Epithelial cell of proximal tubule (primary cell): ENCODE measurements around the gene MCC. TPM values are rescaled to one million over a fixed set of nuclear protein-coding genes. Genes with fewer than 3 reads are reported as not detected.

Experiments used
- DNase-seq: peaks from one replicate; pipeline ENCODE4 v3.0.0-alpha.2; 2011; ENCODE audit warnings: low read depth
- H3K4me3 ChIP-seq: 2 replicates; pipeline ENCODE4 v1.5.1; 2011; ENCODE audit warnings: low read depth, mild to moderate bottlenecking, low read length
- CTCF ChIP-seq: conservative IDR thresholded peaks from 2 replicates; pipeline ENCODE4 v1.5.1; 2012; ENCODE audit warnings: low read depth, mild to moderate bottlenecking, low read length
- total RNA-seq: library from RNA; depleted of rRNA; stranded (reverse); fragments of >200 nt; gene quantifications from 2 replicates; pipeline ENCODE4 v1.2.3, GENCODE V29; 2015

MCC gene
- total RNA-seq, 1 donor from 2014 or later, result 6.3 TPM

GRCh38 chr5:113259034-113259433, 229.2 kb downstream of the MCC start:
- no peak overlapping the region for H3K4me3 ChIP-seq
- no peak for TF ChIP-seq CTCF
- no peak for DNase-seq

- no peak for TF ChIP-seq CTCF
- no peak for DNase-seq
- no peak overlapping the region for H3K4me3 ChIP-seq
Measured at GRCh38 chr5:113257545-113257944, 230.7 kb downstream of the MCC start.

- DNase-seq, result no peak
- TF ChIP-seq CTCF, result no peak
- no peak overlapping the region for H3K4me3 ChIP-seq
Measured at GRCh38 chr5:113256671-113257452, 231.4 kb downstream of the MCC start.

GRCh38 chr5:113255579-113256386, 232.5 kb downstream of the MCC start:
- DNase-seq, result no peak
- no peak for TF ChIP-seq CTCF
- H3K4me3 ChIP-seq, result no peak overlapping the region

- DNase-seq, result no peak
- no peak for TF ChIP-seq CTCF
- H3K4me3 ChIP-seq, result no peak overlapping the region
Measured at GRCh38 chr5:113255105-113255504, 233.1 kb downstream of the MCC start.

GRCh38 chr5:113253037-113253436, 235.2 kb downstream of the MCC start:
- H3K4me3 ChIP-seq, result no peak overlapping the region
- TF ChIP-seq CTCF, result no peak
- no peak for DNase-seq
